Ishikawa (cell line): ENCODE measurements around the gene ESR2.

Source experiments
- RAD21 ChIP-seq: IDR thresholded peaks from 2 replicates; pipeline ENCODE4 v1.6.1; 2012; ENCODE audit warnings: low read depth
- TEAD4 ChIP-seq: IDR thresholded peaks from 2 replicates; pipeline ENCODE4 v1.6.1; 2012

DNA sequence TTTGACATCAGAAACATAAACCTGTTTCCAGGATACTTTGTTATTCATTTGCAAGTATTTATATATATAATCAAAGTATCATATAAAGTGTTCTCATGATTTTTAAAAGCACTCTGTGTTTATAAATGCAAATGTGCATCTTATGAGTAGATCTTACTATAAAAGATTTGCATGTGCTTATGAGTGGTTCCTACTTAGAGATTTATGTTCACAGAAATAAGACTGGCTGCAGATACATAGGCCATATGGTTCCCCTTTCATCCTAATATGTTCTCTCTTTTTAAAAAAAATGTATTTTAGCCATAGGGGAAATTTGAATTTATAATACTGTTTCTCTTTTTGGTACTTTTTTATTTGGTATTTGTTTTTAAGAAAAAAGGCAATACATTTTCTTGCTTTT lies 174.2 kb downstream of the ESR2 start:
- no peak for TF ChIP-seq RAD21
- TF ChIP-seq TEAD4: no peak
